Left cardiac atrium (tissue), 4 donors: ENCODE results near the gene LRRC55. TPM values are rescaled to one million over a fixed set of nuclear protein-coding genes. Genes with fewer than 3 reads are reported as not detected.
A peak's percentile ranks its signal among the peaks of the same experiment; 100 is the strongest.

Source experiments
- ATAC-seq, 2 donors: fragments of 200-7000 bp; cut with Tn5 transposase; one replicate each; pipeline ENCODE4 v1.9.1; 2020; ENCODE audit warnings: mild to moderate bottlenecking in 2 of 2, moderate library complexity in 2 of 2
- DNase-seq: peaks from one replicate; pipeline ENCODE4 v3.0.0-alpha.2; 2020
- intact Hi-C, 2 donors: fragments of 100-400 bp; cut with DNase I; formaldehyde crosslinking; loops; one replicate each; pipeline versions ENCODE4 v1.14.1 to v1.15.1; 2022 to 2023
- long read RNA-seq: library from polyadenylated mRNA; unstranded; transcript quantifications from one replicate; pipeline ENCODE4 v2.0.0, GENCODE V29; 2021
- total RNA-seq, 2 donors: library from RNA; stranded (reverse); fragmentation: NEBNext Ultra II Directional; extraction: Animal tissue kit (Norgen Biotek cat#: 25700); gene quantifications; one replicate each; pipeline ENCODE4 v1.2.1, GENCODE V29; 2021
- donor health status: DM: no; HTN: yes; CAD: no.
- donor health status: DM: no; HTN: yes; CAD: no; lungs with severe emphysema.
- donor health status: DM: yes; HTN: yes; CAD: no.
- donor health status: Dilated cardiomyopathy.

LRRC55 gene
- under 1 TPM in 1 of 2 donors, not detected in 1; 0.12 TPM for total RNA-seq
- long read RNA-seq: 0 reads

DNA sequence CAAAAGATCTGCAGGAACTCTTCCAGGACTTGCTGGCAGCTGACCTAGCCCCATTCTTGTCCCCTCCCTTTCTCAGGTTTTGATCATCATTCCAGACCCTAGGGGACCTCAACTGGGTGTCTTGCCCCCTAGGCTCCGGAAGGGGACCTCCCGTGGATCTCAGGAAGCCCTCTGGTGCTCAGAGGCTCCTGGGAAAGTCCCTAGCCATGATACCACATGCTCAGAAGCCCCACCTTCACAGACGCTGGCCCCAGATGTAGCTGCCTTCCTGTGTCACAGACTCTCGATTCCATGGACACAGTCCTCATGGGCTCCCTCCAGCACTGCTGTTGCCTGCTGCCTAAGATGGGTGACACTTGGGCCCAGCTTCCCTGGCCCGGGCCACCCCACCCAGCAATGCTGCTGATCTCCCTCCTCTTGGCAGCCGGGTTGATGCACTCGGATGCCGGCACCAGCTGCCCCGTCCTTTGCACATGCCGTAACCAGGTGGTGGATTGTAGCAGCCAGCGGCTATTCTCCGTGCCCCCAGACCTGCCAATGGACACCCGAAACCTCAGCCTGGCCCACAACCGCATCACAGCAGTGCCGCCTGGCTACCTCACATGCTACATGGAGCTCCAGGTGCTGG, at the start of gene LRRC55:
LRRC55 (plus strand) TSS at position 276 of the 628 bp plus-strand sequence; CDS start at position 346, 70 bp downstream.
- ATAC-seq (no peak), DNase-seq (no peak)
- intact Hi-C loops: no loop called here

DNA sequence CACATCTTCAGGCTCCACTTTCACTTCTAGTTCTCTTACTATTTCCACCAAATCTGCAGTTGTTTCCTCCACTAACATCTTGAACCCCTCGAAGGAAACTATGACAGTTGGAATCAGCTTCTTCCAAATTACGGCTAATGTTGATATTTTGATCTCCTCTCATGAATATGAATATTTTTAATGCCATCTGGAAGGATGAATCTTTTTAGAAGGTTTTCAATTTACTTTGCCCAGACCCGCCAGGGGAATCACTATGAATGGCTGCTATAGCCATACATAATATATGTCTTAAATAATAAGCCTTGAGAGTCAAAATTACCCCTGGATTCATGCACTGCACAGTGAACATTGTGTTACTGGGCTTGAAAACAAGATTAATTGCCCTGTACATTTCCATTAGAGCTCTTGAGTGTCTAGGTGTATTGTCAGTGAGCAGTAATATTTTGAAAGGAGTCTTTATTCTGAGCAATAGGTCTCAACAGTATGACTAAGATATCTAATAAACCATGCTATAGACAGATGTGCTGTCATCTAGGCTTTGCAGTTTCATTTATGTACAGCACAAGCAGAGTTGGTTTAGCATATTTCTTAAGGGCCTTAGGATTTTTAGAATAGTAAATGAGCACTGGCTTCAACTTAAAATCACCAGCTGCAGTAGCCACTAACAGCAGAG, 48.3 kb upstream of the LRRC55 start:
- intact Hi-C loops: loop anchor here in 1 of 2 donors (5.0 kb wide), 1 partner anchor 291 kb away; no protein-coding TSS in a partner anchor
- ATAC-seq (no peak), DNase-seq (no peak)

GRCh38 chr11:57134284-57134683, 47.5 kb upstream of the LRRC55 start:
- intact Hi-C loops: loop anchor here in 1 of 2 donors (5.0 kb wide), 1 partner anchor 292 kb away; no protein-coding TSS in a partner anchor
- DNase-seq: no peak
- ATAC-seq: no peak

DNA sequence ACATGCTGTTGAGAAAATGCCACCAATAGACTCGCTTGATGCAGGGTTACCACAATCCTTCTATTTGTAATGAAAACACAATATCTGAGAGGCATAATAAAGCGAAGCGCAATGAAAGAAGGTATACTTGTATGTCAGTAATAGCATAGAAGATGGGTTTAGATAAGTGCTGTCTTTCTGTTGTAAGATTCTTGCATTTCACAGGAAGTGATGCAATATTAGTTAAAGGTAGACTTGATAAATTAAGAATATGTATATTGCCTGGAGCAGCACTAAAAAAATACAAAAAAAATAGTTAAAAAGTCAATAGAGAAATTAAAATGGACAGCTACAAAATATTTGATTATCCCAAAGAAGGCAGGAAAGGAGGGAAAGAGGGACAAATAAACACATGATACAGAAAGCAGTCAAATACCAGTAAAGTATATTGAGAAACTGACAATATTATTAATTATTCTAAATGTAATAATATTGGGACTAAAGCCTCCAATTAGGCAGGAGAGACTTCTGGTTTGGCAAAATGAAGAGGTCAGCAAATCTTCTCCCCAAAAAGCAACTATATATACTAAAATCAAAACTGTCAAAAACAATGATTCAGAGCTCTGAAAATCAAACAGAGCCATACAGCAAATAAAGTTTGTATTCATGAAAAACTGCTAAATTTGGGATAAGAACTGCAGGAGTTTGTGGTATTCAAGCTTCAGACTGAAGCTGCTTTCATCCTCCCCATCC, 46.6 kb upstream of the LRRC55 start:
- ATAC-seq (no peak), DNase-seq (no peak)
- intact Hi-C loops: no loop called here

- intact Hi-C loops: no loop called here
- ATAC-seq (no peak), DNase-seq (no peak)
Observed at GRCh38 chr11:57140568-57140967, 41.2 kb upstream of the LRRC55 start.

DNA sequence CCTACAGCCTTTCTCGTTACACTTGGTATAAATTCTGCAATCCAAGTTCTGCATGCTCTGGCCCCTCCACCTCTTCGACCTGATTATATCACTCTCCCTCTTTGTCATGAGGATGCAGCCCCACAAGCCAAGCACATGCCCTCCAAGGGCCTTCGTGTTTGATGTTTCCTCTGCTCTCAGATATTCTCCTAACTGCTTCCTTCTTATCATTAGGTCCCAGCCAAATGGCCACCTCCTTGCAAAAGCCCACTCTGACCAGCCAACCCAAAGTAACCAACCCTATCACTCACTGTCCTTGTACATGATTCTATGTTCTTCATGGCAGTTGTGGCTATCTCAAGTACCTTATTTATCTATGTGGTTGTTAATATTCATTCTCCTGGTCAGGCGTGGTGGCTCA, 38.3 kb upstream of the LRRC55 start:
- no peak for DNase-seq
- intact Hi-C loops: no loop called here
- ATAC-seq: no peak

- DNase-seq (no peak), ATAC-seq (no peak)
- intact Hi-C loops: no loop called here
Observed at GRCh38 chr11:57144075-57144474, 37.7 kb upstream of the LRRC55 start.

GRCh38 chr11:57144531-57145320, 37.0 kb upstream of the LRRC55 start:
- intact Hi-C loops: no loop called here
- DNase-seq: no peak
- no peak for ATAC-seq

- ATAC-seq (no peak), DNase-seq (no peak)
- intact Hi-C loops: no loop called here
Observed at GRCh38 chr11:57146301-57146700, 35.5 kb upstream of the LRRC55 start.

GRCh38 chr11:57148621-57149020, 33.1 kb upstream of the LRRC55 start:
- DNase-seq (no peak), ATAC-seq (no peak)
- intact Hi-C loops: no loop called here

- DNase-seq: no peak
- peak in 1 of 2 donors; percentile 29 for ATAC-seq
- intact Hi-C loops: no loop called here
Observed at GRCh38 chr11:57150454-57150917, 31.3 kb upstream of the LRRC55 start.

DNA sequence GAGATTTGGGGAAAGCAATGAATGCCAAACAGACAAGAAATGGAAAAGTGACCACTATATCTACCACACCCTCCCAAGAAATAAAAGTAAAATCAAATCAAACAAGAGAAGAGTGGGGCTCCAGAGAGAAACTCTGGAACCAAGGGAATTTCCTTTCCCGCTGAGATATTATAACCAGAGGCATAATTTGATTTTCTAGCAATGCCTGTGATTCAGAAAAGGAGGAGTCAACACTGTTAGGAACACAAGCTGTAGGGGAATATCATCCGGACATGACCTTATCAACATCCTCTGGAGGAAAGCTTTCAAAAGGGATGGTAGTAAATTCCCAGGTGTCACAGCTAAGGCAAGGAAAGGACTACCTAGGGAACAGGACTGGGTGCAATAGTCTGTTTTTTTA, 29.6 kb upstream of the LRRC55 start:
- intact Hi-C loops: no loop called here
- DNase-seq (no peak), ATAC-seq (no peak)

DNA sequence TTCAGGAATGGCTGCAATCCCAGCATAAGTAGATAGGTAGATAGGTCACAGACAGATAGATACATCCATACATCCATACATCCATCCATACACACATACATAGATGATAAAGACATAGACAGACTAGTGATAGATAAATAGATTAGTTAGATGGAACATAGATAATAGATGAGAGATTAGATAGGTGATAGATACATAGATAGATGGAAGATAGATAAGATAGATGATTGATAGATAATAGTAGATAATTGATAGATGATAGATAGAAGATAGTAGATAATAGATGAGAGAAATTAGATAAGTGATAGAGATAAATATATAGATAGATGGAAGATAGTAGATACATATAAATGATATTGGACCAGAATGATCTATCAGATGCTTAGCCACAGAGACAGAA, 28.3 kb upstream of the LRRC55 start:
- DNase-seq: no peak
- no peak for ATAC-seq
- intact Hi-C loops: no loop called here

- intact Hi-C loops: no loop called here
- DNase-seq: no peak
- ATAC-seq: peak in 1 of 2 donors; percentile 50
Observed at GRCh38 chr11:57154739-57155138, 27.0 kb upstream of the LRRC55 start.

DNA sequence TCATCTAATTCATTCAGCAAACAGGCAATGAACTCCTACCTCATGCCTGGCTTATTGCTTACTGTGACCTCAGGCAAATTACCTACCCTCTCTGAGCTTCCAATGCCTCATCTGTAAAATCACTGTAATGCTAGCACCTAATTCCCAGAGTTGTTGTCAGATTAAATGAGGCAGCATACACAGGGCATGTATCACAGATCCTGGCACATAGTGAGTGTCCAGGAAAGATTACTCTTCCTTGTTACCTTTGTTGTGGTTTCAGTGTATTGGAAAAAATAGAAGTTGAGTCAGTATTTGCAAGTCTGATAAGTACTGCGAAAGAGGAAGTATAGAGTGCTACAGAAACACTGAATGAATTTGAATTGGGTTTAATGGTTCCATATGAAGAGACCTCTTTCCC, 26.4 kb upstream of the LRRC55 start:
- DNase-seq (no peak), ATAC-seq (no peak)
- intact Hi-C loops: no loop called here

DNA sequence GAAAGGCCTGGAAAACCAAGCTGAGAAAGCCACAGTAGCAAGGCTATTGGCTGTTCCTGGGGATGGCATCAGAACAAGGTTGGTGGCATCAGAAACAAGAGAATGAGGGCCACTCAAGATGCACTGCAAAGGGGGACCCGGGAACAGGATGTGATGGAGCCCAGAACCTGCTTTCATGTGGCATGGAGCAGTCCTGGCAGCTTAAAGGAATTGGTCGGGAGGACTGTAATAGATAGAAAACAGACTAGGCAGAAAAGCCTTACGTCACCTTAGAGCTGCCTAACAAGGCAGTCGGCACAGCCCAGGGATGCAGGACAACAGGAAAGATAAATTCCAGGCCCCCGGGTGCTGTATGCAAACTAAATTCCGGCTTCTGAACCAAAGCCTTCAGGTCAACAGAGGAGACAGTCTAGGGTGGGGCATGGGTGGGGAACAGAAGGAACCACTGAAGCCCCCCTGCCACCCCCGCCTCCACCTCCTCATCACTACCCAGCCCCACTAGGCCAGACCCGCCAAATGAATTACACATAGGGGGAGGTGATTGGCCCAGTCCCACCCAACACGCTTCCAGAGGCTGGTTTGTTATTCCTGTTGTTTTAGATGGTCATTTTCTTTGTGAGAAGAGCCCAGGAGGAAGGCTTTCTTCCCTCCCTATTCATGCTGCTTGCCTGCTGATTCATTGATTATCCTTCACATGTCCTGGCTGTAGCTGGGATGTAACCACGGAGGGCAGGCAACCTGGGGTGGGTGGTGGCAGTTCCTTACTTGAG, 25.7 kb upstream of the LRRC55 start:
- intact Hi-C loops: no loop called here
- no peak for ATAC-seq
- DNase-seq: no peak

DNA sequence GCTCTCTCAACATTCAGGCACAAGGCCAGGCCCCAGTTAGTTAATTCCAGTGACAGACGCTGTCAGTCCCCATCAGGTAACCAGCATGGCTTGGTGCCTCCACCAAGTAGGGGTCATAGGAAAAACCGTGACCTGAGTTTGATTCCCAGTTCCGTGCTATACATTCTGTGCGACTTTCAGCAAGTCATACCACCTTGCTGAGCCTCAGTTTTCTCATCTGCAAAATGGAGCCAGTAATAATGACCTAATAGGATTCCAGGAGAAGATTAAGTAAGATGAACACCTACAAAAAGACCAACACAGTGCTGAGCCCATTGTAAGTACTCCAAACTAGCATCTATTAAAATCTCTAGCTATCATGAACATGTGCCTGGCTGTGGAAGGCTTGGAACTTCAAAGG, 24.8 kb upstream of the LRRC55 start:
- intact Hi-C loops: no loop called here
- ATAC-seq: no peak
- no peak for DNase-seq

- DNase-seq: no peak
- intact Hi-C loops: no loop called here
Observed at GRCh38 chr11:57157624-57158023, 24.1 kb upstream of the LRRC55 start.

DNA sequence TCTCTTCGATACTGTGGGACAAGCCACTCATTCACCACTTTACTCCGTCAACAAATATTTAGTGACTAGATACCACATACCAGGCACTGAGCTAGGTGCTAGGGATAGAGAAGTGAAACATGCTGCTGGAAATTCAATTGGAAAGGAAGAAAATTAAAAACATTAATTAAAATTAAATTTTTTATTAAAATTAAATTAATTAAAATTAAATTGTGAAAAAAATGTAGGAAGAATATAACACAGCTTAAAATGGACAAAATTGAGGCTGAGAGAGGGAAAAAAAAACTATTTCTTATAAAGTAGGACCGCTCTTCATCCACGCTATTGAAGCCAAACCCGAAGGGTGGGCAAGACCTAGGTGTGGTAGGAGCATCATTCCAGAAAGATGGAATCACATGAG, 23.6 kb upstream of the LRRC55 start:
- DNase-seq (no peak), ATAC-seq (no peak)
- intact Hi-C loops: no loop called here

More at GRCh38 chr11:57157624-57158023, 24.1 kb upstream of the LRRC55 start:
- no peak for ATAC-seq
